ENCODE results near the gene TTC13.
A peak's percentile ranks its signal among the peaks of the same experiment; 100 is the strongest.
"Not testable (repeated sequence)": the region's sequence is repeated elsewhere in the genome, so short reads cannot be mapped to it uniquely, and the experiment has no call there.

The TTC13 gene

GRCh38 chr1:230987448-230987847 lies 8.8 kb upstream of the TTC13 start:
- TF ChIP-seq CTCF (IDR thresholded peaks at IDR 0.05; ENCODE audit: low read depth, low read length), result no peak
- no peak for DNase-seq (ENCODE audit: low read depth in 2 of 2)
- no peak overlapping the region for H3K4me3 ChIP-seq (replicated peaks in 1 of 2; ENCODE audit: low read depth in 2 of 2, low read length in 2 of 2)

GRCh38 chr1:230986976-230987375 lies 8.3 kb upstream of the TTC13 start:
- H3K4me3 ChIP-seq (replicated peaks in 1 of 2; ENCODE audit: low read depth in 2 of 2, low read length in 2 of 2), result no peak overlapping the region
- TF ChIP-seq CTCF (IDR thresholded peaks at IDR 0.05; ENCODE audit: low read depth, low read length), result no peak
- peak; percentile 11 to 83 for DNase-seq (ENCODE audit: low read depth in 2 of 2)

GRCh38 chr1:230985711-230986110 lies 7.0 kb upstream of the TTC13 start:
- no peak for DNase-seq (ENCODE audit: low read depth in 2 of 2)
- no peak for TF ChIP-seq CTCF (IDR thresholded peaks at IDR 0.05; ENCODE audit: low read depth, low read length)
- no peak overlapping the region for H3K4me3 ChIP-seq (replicated peaks in 1 of 2; ENCODE audit: low read depth in 2 of 2, low read length in 2 of 2)

GRCh38 chr1:230984622-230985515 lies 6.2 kb upstream of the TTC13 start:
- H3K4me3 ChIP-seq (replicated peaks in 1 of 2; ENCODE audit: low read depth in 2 of 2, low read length in 2 of 2); DNase-seq (ENCODE audit: low read depth in 2 of 2): not testable (repeated sequence)

GRCh38 chr1:230983811-230984210 lies 5.2 kb upstream of the TTC13 start:
- no peak for TF ChIP-seq CTCF (IDR thresholded peaks at IDR 0.05; ENCODE audit: low read depth, low read length)
- DNase-seq (ENCODE audit: low read depth in 2 of 2), result no peak
- no peak overlapping the region for H3K4me3 ChIP-seq (replicated peaks in 1 of 2; ENCODE audit: low read depth in 2 of 2, low read length in 2 of 2)

- DNase-seq (ENCODE audit: low read depth in 2 of 2), result peak; percentile 3 to 72
- TF ChIP-seq CTCF (IDR thresholded peaks at IDR 0.05; ENCODE audit: low read depth, low read length), result no peak
These were observed 4.0 kb upstream of the TTC13 start for GRCh38 chr1:230982696-230983095.

GRCh38 chr1:230979952-230980351 lies 1.3 kb upstream of the TTC13 start:
- no peak for TF ChIP-seq CTCF (IDR thresholded peaks at IDR 0.05; ENCODE audit: low read depth, low read length)
- no peak for DNase-seq (ENCODE audit: low read depth in 2 of 2)
- peak overlapping the region in 1 of 2 donors; percentile 70 for H3K4me3 ChIP-seq (replicated peaks in 1 of 2; ENCODE audit: low read depth in 2 of 2, low read length in 2 of 2)

More at GRCh38 chr1:230982696-230983095, 4.0 kb upstream of the TTC13 start:
- no peak overlapping the region for H3K4me3 ChIP-seq (replicated peaks in 1 of 2; ENCODE audit: low read depth in 2 of 2, low read length in 2 of 2)

Data from cardiac fibroblast (primary cell).